HCEC 1CT (cell line): ENCODE measurements around the gene NIPA2.

ENCODE experiments used
- DNase-seq: peaks from one replicate; pipeline ENCODE4 v3.0.0-alpha.2; 2017

Gene NIPA2

DNA sequence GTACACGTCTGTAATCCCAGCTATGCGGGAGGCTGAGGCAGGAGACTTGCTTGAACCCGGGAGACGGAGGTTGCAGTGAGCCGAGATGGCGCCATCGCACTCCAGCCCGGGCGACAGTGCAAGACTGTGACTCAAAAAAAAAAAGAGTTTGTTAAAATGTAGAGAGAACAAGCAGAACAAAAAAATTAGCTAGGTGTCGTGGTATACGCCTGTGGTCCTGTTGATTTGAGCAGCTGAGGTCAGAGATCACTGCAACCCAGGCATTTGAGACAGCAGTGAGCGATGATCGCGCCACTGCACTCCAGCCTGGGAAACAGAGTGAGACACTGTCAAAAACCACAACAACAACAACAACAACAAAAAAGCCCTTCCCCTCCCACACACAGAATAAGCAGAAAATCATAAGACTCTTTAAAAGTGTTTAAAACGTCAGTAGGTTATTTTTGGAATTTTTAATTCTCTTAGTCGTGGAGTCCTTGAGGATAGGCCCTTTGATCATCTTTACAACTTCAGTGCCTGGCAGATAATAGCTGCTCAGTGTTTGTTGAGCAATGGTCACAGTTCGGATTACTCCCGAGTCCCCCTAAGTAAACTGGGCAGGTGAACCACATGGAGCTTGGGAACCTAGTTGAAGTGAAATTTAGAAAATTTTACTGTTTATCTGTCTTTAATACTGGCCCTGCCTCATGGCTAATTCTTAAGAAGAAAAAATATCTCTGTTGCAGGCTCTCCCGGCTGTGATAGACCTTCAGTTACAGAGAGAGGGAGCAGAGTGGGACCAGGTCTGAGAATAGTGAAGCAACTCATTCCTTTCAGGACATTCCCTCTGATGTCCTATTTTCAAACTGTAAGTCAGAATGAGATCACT, 6.2 kb downstream of the NIPA2 start:
- DNase-seq = no peak

DNA sequence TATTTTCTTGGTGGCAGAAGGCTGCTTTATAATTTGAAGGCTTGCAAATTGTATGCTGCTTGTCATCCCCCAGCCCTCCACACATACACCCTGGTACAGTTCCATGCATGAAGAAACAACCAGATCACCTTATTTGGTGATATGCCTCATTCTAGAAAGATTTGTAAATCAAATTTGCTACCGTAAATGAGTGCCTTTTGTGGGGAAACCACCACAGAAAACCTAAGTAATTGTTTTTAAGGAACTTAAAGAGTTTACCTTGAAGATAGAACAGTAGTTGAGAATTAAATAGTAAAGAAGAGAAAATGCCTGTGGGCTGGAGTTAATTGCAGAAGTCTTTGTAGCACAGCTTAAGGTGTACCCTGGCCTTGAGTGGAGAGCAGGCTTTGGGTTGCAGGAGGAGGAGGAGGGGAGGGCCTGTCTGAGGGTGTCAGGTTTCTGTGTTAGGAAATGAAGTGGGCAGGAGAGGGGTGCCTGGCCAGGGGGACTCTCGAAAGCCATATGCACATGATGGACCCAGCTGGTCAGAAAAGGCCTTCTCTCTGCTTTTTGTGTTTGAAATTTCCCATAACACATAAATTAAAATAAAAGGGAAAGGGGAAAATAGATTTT, 6.9 kb downstream of the NIPA2 start:
- peak; percentile 26 for DNase-seq

DNA sequence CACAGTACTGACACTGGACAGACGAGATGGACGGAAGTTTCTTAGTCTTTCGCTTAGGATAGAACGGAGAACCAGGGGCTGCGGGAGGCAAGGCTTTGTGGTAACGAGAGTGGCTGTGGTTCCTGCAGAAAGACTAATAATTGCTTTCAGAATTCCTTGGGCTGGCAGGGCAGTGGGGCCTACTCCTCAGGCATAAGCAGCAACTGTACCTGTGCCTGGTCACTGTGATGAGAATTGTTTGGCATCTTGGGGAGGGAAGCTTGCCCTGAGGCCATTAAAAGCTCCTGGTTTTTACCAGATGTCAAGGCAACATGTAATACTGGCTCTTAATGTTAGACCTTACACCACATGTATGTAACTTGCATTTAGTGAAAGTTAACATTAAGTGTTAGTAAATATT, 7.6 kb downstream of the NIPA2 start:
- no peak for DNase-seq

DNA sequence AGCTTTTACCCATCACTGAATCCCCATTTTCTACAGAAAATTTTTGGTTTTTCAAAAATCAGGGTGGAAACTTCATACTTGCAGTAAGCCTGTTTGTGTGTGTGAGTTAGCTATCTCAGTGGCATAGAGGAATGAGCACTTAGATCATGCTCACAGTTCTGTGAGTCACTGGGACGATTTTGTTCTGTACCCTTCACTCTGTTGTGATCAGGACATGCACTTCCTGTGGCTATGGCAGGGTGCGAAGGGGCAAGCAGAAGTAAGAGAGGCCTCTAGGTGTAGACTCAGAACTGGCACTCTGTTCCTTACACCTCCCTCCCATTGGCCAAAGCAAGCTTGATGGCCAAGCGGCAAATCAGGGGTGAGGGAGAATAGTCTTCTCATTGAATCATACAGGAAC, 11.6 kb downstream of the NIPA2 start:
- DNase-seq = peak; percentile 32

DNA sequence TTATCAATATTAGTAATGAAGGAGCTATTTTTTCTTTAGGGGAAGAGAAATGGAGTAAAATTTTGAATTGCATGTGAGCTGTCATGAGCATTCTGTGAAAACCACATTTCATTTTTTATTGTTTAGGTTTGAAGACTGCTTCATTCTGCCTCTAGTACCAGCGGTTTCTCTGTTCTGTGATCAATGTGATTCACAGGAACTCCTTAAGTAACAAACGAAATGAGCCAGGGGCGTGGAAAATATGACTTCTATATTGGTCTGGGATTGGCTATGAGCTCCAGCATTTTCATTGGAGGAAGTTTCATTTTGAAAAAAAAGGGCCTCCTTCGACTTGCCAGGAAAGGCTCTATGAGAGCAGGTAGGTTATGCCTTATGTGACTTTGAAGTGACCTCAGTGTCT, 13.0 kb downstream of the NIPA2 start:
- DNase-seq = no peak

DNA sequence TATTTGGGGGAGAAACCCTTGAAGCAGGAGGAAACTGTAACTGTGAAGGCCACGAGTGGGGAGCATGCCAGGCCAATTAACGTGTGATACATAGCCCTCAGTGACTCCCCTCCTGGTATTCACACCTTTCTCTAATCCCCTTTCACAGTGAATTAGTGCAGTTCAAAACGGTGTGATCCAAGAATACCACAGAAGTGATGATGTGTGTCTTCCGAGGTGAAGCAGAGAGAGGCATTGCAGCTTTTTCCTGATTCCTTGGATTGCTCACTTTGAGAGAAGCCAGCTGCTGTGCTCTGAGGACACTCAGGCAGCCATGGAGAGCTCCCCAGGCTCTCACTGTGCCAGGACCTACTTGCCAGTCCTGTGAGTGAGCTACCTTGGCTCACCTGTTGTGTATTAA, 17.3 kb downstream of the NIPA2 start:
- no peak for DNase-seq

DNA sequence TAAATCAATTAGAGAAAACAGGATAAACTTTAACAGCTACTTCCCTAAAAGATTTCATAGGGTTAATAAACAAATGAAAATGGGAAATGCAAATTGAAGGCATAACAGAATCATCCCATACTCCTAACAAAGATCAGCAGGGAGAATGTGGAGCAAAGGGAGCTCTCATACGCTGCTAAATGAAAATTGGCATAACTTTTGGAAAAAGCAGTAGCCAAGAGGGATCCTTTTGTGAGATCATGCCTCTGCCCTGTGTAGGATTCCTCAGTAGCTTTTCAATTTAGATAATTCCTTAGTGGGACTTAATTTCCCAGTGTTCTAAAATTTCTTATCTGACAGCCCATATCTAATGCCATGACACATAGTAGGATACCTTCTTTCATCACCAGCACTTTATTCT, 18.2 kb downstream of the NIPA2 start:
- no peak for DNase-seq

DNA sequence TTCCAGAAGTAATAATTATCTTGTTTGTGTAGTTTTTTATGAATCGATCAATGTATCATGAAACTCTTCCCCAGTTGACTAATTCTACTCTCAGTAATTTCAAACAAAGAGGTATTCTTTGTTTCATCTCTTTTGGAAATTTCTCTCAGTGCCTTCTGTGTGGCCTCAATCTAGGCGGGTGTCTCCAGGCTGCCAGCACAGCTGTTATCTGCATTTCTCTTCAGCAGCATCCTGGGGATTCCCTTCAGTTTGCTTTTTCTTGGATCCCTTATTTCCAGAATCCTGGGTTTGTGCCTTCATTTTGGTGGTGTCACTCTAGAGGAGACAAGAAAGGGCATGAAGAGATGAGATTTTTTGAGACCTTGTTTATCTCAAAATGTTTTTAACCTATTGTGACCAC, 22.7 kb downstream of the NIPA2 start:
- no peak for DNase-seq

DNA sequence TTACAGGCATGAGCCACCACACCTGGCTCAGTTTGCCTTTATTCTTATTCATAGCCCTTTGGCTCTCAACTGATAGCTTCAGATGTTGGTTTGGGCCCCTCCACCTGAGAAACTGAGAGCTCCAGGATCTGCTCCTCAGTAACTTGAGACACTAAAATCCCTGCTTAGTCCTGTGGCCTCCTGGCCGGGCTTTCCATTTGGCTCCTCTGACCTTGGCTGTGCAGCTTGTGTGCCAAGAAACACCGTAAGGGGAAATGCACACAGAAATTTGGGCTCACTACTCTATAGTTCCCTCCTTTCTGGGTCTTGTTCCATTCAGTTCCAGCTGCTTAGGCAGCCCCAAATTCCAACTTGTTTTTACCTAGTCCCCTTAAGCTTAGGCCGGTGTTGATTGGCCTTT, 24.9 kb downstream of the NIPA2 start:
- no peak for DNase-seq

DNA sequence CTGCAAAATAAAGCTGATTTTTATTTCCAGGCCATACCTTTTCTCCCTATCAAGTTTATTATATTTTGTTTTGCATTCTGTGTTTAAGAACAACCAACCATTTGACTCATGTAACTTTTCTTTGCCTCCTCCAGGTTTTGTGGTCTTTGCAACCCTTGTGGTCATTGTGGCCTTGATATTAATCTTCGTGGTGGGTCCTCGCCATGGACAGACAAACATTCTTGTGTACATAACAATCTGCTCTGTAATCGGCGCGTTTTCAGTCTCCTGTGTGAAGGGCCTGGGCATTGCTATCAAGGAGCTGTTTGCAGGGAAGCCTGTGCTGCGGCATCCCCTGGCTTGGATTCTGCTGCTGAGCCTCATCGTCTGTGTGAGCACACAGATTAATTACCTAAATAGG, 27.6 kb downstream of the NIPA2 start:
- DNase-seq = no peak

DNA sequence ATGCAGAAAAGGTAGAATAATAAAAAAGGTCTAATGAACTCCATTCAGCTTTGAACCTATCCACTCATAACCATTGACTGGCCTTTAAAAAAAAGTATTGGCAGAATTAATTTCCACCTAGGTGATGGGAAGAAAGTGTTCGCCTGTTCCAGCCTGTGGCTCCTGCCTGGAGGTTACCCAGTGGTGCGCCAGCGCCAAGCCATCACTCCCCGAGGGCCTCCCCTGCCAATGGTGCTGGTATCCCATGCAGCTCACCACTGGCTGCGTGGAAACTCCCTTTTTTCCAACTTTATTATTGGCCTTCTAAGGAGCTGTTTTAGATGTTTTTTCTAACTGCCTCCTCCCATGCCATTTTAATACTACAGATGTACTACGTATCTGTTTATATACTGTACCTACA, 29.4 kb downstream of the NIPA2 start:
- DNase-seq = no peak

DNA sequence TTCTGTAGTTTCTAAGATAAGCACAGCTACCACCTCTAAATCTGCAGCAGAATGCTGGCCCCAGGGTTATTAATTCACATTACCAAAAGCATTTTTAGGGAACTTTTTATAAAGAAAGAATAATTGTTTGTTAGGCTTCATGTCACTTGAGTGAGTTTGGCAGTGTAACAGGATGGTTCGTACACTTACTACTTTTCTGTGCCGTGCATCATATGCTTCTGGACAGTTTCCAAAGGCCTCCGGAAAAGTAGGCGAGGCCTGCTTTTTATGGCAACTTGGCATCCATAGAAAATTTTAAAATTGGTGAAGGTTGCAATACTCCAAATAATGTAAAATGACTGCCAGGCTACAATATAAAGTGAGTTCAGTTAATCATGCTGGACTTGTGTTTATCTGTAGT, 30.0 kb downstream of the NIPA2 start:
- DNase-seq = no peak

DNA sequence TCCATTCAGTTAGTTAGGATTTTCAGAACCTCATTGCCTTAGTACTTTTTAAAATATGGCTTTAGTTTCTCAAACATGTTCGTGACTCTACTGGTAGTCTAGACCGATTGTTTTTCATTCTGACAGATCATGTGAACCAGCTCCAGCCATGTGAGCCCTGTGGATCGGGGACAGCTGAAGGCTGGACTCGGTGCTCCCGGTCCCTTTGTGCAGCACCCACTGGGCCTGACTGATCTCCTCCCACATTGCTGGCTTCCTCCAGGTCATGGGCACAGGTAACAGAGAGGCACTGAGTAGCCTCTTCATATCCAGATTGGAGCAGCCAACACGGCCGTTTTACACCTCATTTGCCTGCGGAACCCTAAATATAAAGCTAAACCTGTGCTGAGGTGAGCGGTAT, 30.5 kb downstream of the NIPA2 start:
- no peak for DNase-seq

DNA sequence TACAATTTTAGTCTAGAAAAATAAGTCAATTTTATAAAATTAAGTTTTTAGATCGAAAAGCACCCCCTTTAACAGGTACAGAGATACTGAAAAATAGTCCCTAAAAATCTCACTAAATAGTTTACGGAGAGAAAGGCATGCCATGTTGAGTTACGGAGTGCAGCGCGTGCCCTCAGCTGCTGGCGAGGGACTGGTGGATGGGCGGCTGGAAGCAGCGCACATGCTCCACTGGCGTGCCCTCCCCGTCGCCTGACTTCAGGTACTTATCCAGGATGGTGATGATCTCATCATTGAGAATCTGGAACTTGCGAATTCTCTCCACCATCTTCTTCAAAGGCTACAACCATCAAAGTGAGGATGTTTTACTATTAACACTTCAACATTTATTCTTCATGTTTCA, 31.4 kb downstream of the NIPA2 start:
- no peak for DNase-seq

DNA sequence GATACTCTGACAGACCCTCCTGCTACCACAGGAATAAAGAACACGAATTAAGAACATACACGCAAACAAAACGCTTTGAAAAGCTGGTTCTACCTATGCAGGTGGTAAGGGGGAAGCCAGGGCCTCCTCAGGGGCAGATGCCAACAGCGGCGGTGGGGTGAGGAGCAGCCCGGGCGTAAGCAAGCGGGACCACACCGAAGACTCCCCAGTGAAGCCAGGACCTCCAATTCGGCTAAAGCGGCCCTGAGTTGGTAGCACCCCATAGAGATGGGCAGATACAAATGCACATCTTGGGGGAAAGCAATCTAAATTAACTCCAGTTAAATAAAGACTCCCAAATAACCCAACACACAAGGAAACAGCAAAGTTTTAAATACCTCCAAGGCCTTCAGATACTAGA, 32.4 kb downstream of the NIPA2 start:
- no peak for DNase-seq

DNA sequence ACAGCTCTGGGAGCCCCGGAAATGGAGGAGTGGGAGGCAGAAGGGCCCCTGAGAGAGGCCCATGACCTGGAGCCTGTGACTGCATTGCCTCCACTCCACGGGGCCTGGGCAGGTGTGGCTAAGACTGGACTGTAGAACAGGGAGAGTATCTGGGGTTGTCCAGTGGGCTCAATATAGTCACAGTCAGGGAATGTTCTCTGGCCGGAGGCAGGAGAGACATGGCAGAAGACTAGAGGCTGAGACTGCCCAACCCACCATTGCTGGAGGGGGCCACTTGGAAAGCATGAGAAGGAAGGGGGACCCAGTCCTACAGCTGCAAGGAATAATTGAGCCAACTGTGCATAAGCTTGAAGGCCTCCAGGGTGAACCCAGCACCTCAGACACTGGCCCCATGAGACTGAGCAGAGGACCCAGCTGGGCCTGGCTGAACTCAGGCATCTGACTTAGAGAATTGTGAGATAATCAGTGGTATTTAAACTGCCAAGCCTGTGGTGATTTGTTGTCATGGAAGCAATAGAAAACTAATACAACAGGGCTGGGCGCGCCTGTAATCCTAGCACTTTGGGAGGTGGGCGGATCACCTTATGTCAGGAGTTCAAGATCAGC, 33.1 kb downstream of the NIPA2 start:
- no peak for DNase-seq

DNA sequence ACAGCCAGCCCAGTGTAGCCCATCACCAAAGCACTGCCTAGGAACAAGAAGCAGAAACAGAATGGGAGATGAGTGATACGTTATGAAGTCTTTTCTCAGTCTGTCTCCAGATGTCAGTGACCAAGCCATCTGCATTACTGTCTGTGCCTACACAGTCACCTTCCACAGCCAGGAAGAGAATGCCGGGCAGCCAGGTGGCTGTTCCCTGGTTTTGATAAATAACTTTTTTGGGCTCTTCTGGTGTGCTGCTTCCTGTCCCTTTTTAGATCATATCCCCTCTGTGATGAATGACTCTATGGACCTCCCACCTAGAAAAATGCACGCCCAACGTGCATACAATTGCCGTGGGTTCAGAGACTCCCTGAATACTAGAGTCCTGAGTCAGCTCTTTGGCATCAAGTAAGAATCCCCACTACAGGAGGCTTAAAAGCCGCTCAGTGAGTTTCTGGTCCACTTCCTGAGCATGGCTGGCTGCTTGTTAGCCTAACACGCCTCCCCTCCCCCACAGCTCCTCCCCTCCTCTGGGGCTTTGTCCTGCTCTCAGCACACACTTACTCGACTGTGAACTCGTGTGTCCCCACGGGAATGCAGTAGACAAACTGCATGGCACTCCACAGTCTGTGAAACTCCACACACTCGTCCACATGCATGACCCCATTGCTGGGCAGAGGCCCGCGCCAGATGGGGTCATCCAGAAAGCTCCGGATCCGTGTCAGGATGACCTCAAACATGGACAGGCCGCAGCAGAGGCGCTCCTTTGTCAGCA, 34.7 kb downstream of the NIPA2 start:
- DNase-seq = peak; percentile 68

DNA sequence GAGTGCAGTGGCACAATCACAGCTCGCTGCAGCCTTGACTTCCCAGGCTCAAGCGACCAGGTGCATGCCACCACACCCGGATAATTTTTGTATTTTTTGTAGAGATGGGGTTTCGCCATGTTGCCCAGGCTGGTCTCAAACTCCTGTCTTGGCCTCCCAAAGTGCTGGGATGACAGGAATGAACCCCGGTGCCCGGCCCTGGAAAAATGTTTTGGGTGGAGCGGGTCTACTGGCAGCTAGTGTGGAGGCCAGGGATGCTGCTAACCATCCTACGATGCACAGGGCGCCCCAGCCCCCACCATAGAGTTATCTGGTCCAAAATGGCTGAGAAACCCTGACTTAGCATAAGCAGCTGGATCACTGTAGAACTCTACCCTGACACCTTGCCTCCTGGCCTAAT, 35.4 kb downstream of the NIPA2 start:
- DNase-seq = no peak

DNA sequence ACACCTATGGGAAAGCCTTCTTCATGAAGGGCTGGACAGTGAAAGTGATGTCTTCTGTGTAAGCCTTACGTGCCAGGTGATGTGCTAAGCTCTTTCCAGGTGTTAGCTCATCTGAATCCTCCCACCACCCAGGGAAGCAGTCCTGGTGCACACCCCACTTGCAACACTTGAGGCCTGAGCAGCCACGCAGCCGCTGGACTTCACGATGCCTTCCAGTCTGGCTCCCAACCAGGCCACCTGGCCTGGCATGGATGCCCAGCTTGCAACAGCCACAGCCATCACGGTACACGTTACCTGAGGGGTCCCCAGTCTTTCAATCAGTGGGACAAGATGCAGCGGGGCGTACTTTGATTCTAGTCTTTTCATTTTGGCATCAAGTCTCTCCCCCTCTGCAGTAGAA, 35.8 kb downstream of the NIPA2 start:
- no peak for DNase-seq

DNA sequence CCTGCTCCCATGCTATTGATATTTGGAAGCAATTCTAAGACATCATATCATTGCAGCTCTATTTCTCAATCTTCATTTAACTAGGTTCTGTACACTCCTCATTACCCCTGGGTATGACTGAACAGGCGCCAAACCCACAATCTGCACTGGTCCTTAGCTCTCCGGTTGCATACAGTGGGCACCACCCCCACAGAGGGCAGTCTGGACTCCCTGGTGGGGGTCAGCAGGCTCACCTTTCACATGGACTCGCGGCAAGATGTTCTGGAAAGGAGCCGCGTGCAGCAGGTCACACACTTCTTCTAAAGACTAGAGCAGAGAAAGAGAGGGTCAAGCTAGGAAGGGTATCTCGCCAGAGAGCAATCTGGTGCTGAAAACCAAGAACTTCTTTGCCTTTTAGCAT, 36.5 kb downstream of the NIPA2 start:
- no peak for DNase-seq

DNA sequence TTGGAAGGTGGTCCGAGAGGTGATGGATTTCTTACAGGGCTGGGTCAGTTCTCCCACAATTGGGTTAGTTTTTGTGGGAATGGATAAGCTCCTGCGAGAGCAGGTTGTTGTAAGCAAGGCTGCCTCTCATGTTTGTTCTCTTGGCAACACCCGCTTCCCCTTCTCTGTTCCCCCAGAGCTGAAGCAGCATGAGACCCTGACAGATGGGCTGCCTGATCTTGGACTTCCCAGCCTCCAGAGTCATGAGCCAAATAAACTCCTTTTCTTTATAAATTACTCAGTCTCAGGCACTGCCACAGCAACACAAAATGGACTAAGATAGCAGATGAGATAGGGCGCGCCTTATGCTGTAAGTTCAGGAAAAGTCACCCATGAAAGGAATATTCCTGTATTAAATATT, 38.7 kb downstream of the NIPA2 start:
- no peak for DNase-seq

DNA sequence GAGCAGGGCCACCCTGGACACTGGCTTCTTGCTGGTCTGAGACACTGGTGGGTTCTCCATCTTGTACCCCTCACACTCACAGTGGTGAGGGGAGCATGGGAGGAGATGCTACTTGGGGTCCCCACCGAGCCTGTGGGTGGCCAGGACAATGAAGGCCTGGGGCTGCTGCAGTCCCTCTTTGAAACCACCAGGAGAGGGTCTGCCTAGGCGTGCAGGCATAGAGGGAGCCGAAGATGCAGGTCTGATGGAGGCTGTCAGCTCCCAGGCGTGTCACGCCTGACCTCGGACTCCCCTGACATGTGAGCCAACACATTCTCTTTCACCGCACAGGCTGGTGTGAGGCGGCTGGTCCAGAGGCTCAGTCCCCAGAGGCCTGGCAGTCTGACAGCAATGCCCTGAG, 39.1 kb downstream of the NIPA2 start:
- DNase-seq = no peak

DNA sequence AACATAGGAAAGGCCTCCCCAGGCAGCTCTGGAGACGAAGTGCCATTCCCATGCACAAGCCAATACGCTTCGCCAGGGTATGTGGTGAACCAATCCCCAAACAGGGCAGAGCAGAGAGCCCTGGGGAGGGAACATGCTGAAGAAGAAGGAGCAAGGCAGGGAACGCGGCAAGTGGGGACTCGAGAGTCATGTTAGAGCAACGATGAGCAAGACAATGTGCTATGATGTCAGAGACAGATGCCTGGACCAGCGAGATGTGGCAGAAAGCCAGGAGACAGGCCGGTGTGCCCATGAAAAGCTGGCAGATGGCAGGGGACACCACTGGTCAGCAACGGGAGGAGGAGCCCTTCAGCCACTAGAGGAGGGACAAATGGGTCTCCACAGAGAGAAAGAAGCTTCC, 39.6 kb downstream of the NIPA2 start:
- DNase-seq = no peak
